ENCODE results near the gene PEMT. TPM values are rescaled to one million over a fixed set of nuclear protein-coding genes. Genes with fewer than 3 reads are reported as not detected.

Gene PEMT
- total and polyA plus RNA-seq, 2 of the 8 experiments (the other 6 are each of a cell fraction or from before 2014, with no cell fraction given): 42.0 to 118 TPM

DNA sequence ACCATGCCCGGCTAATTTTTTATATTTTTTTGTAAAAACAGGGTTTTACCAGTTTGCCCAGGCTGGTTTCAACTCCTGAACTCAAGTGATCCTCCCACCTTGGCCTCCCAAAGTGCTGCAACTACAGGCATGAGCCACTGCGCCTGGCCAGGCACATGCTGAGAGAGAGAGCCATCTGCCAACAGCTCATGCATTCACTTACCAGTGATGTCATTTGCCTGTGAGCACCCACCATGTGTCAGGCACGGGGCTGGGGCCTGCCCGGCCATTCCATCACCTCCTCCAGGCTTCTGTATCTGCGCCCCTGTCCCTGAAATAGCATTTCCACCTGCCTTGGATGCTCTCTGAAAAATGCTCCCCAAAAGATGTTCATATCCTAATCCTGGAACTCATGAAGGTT is 43.6 kb upstream of the PEMT start (continued):
- TF ChIP-seq, protein P1, sequence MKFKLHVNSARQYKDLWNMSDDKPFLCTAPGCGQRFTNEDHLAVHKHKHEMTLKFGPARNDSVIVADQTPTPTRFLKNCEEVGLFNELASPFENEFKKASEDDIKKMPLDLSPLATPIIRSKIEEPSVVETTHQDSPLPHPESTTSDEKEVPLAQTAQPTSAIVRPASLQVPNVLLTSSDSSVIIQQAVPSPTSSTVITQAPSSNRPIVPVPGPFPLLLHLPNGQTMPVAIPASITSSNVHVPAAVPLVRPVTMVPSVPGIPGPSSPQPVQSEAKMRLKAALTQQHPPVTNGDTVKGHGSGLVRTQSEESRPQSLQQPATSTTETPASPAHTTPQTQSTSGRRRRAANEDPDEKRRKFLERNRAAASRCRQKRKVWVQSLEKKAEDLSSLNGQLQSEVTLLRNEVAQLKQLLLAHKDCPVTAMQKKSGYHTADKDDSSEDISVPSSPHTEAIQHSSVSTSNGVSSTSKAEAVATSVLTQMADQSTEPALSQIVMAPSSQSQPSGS (IDR thresholded peaks at IDR 0.05; ENCODE audit: low read length): no peak
- TF ChIP-seq SIRT6 (IDR thresholded peaks at IDR 0.05; ENCODE audit: low read length) (no peak), SP1 (IDR thresholded peaks at IDR 0.05; ENCODE audit: low read depth, low read length) (no peak), TAF7 (optimal IDR thresholded peaks at IDR 0.05; ENCODE audit: borderline replicate concordance, low read depth, low read length) (no peak), SP4 (IDR thresholded peaks at IDR 0.05; ENCODE audit: low read length) (no peak), BACH1 (IDR thresholded peaks at IDR 0.05; ENCODE audit: low read length) (no peak)

All from H1 (cell line).